Measurements from ENCODE around the gene PC. TPM values are rescaled to one million over a fixed set of nuclear protein-coding genes. Genes with fewer than 3 reads are reported as not detected.

The PC gene
- total and polyA plus RNA-seq, 9 of the 15 experiments (the other 6 are each of a cell fraction or from before 2014, with no cell fraction given): 0.94 to 38.0 (median 8.7) TPM

DNA sequence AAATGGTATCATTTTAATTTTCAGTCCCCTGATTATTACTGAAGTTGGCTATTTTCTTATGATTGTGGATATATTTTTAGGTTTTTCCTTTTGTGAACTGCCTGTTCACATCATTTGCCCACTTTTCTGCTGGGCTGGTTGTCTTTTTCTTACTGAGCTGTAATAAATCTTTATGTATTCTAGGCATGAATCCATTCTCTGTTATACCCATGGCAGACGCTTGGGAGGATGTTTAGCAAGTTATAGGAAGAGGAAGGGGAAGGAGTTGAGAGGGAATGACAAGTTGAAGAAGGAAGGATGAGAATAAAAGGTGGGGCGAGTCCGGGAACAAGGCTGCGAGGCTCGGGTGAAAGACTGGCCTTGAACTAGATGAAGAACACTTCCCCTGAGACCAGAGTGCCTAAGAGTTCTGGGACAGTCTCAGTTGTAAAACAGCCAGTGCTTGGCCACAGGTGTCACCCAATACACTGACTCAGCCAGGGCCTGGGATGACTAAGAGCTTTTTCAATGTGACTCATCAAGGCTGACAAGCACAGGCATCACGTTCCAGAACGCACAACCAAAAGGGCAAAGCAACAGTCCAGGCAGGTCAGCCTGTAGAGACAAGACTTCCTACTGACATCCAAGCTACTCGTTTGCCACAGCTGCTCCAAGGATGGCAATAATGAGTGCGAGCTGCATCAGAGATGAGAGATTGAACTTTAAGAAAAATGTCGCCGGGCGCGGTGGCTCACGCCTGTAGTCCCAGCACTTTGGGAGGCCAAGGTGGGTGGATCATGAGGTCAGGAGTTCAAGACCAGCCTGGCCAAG, 66.1 kb downstream of the PC start (continued):
- TF ChIP-seq GTF3C2 (IDR thresholded peaks at IDR 0.05; ENCODE audit: borderline replicate concordance, extremely low read depth, insufficient read length): no peak
- TF ChIP-seq, protein P1, sequence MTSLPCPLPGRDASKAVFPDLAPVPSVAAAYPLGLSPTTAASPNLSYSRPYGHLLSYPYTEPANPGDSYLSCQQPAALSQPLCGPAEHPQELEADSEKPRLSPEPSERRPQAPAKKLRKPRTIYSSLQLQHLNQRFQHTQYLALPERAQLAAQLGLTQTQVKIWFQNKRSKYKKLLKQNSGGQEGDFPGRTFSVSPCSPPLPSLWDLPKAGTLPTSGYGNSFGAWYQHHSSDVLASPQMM (CRISPR knock-in tag; IDR thresholded peaks at IDR 0.05): no peak
- no peak for TF ChIP-seq RFX5 (IDR thresholded peaks at IDR 0.05; ENCODE audit: low read depth, low read length)
- no peak for TF ChIP-seq DNMT1 (IDR thresholded peaks at IDR 0.05)
- TF ChIP-seq PRDM10 (IDR thresholded peaks at IDR 0.05; ENCODE audit: partially characterized antibody): no peak
- no peak for TF ChIP-seq HOXB6 (CRISPR knock-in tag; IDR thresholded peaks at IDR 0.05; ENCODE audit: borderline replicate concordance)
- no peak for TF ChIP-seq SFPQ (IDR thresholded peaks at IDR 0.05; ENCODE audit: low read depth, low read length)
- TF ChIP-seq KAT2B (IDR thresholded peaks at IDR 0.05; ENCODE audit: low read depth, low read length): no peak
- peak; percentile 83 for TF ChIP-seq FOS (IDR thresholded peaks at IDR 0.05; ENCODE audit: extremely low read depth, insufficient read length)
- no peak for TF ChIP-seq FUS (optimal IDR thresholded peaks at IDR 0.05; ENCODE audit: low read depth, low read length)
- peak; percentile 59; the same call in 1 of the 2 replicates for TF ChIP-seq ZNF644 (tag; IDR thresholded peaks at IDR 0.05; ENCODE audit: low read depth)
- TF ChIP-seq RBM34 (IDR thresholded peaks at IDR 0.05; ENCODE audit: borderline replicate concordance, insufficient read depth, low read length): no peak
- no peak for TF ChIP-seq ZNF282 (CRISPR knock-in tag; IDR thresholded peaks at IDR 0.05)
- peak; percentile 96 for TF ChIP-seq MAFK (IDR thresholded peaks at IDR 0.05; ENCODE audit: low read length)
- TF ChIP-seq ZNF133 (CRISPR knock-in tag; IDR thresholded peaks at IDR 0.05): no peak
- TF ChIP-seq ZNF274 (IDR thresholded peaks at IDR 0.05; ENCODE audit: borderline replicate concordance, low read depth, low read length): no peak
- TF ChIP-seq SNIP1 (IDR thresholded peaks at IDR 0.05; ENCODE audit: low read depth): no peak
- TF ChIP-seq ZNF830 (CRISPR knock-in tag; IDR thresholded peaks at IDR 0.05): no peak
